ENCODE data around the gene HOXA13. TPM values are rescaled to one million over a fixed set of nuclear protein-coding genes. Genes with fewer than 3 reads are reported as not detected.

The HOXA13 gene
- total RNA-seq, 1 experiment from 2014 or later, result 12.1 TPM

DNA sequence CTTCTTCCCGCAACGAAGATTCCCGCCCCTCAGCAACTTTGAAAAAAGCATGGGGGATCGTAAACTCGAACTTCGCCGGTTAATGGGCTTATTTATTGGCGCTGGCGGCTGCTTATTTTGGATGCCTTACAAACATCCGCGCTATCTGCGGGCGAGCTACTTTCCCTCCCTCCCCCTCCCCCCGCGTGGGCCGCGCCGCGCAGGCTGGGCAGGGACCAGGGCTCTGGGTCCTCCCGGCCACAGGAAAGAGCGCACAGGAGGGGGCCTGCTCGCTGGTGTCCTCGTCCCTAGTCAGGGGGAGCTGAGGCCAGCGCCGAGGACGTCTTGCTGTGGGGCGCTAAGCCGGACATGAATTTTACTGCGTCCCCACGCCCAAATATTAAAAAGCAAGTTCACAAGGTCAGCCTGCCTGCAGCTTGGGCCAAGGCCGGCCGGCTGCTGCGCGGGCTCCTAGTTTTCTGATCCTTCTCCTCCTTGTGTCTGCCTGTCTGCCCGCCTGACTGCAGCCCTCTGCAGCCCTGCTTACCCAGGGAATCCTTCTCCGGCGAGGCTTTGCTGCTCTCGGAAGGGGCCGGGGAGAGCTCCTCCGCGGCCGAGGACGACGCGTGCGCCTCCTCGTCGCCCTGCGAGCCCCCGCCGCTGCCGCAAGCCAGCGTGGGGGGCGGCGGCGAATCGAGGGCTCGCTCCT is 26.9 kb downstream of the HOXA13 start:
- intact Hi-C loops (cut with micrococcal nuclease), result no loop called here
- CTCF ChIA-PET, result interaction anchor here (0.5 to 0.7 kb wide), 3 partner anchors 9 to 600 kb away, joined by 3 read pairs; partner anchors contain the start of gene HIBADH
- no peak for TF ChIP-seq EZH2 (IDR thresholded peaks at IDR 0.05; ENCODE audit: low read length, unreplicated experiment)
- no peak for TF ChIP-seq EZH2phosphoT487 (IDR thresholded peaks at IDR 0.05; ENCODE audit: borderline replicate concordance, low read length)
- no peak for TF ChIP-seq CTCF (conservative IDR thresholded peaks at IDR 0.05; ENCODE audit: low read depth, low read length)
- Histone ChIP-seq H3K36me3 (ENCODE audit: low read depth, low read length) (0 out of 2 replicates have a peak, but pooled peaks cover 4% of the 10 kb centered on the region), H3K9me3 (ENCODE audit: low read length) (no peaks in the 10 kb centered on the region), H3K4me1 (ENCODE audit: insufficient read depth, low read length) (peaks cover 21% of the 10 kb centered on the region), H4K20me1 (ENCODE audit: low read length) (no peaks in the 10 kb centered on the region), H3K9me2 (replicated peaks; ENCODE audit: low read length) (no peaks in the 10 kb centered on the region), H3K4me3 (ENCODE audit: low read length) (peak overlapping the region; percentile 84), H3K27ac (ENCODE audit: low read length) (peak overlapping the region; percentile 97), H3K4me2 (ENCODE audit: low read length) (peak overlapping the region; percentile 93), H2AFZ (ENCODE audit: low read length) (no peak overlapping the region), H3K9ac (ENCODE audit: low read length) (peak overlapping the region; percentile 90), H3F3A (ENCODE audit: low read length, unreplicated experiment) (no peaks in the 10 kb centered on the region), H3K79me2 (ENCODE audit: low read length) (peaks cover 100% of the 10 kb centered on the region), H3K27me3 (ENCODE audit: low read length) (no peaks in the 10 kb centered on the region)
- no TSS peak for BruUV-seq (replicated peaks)
- DNase-seq, result peak; percentile 87
- POLR2A ChIA-PET (ENCODE audit: unreplicated experiment), result interaction anchor here (0.5 to 1.3 kb wide), 7 partner anchors 10 to 32 kb away, joined by 3 to 7 read pairs (median 5); partner anchors contain the start of genes HOXA11 and HOXA13
- peak; percentile 24 for ATAC-seq

- no peak overlapping the region for H2AFZ ChIP-seq (ENCODE audit: low read length)
- peaks cover 100% of the 10 kb centered on the region for H3K79me2 ChIP-seq (ENCODE audit: low read length)
- TF ChIP-seq EZH2phosphoT487 (IDR thresholded peaks at IDR 0.05; ENCODE audit: borderline replicate concordance, low read length) (no peak), EZH2 (IDR thresholded peaks at IDR 0.05; ENCODE audit: low read length, unreplicated experiment) (no peak), CTCF (conservative IDR thresholded peaks at IDR 0.05; ENCODE audit: low read depth, low read length) (no peak)
- intact Hi-C loops (cut with micrococcal nuclease), result no loop called here
- no peaks in the 10 kb centered on the region for H3F3A ChIP-seq (ENCODE audit: low read length, unreplicated experiment)
- H3K9ac ChIP-seq (ENCODE audit: low read length), result peak overlapping the region; percentile 90
- H3K4me3 ChIP-seq (ENCODE audit: low read length), result peak overlapping the region; percentile 84
- no peaks in the 10 kb centered on the region for H3K9me2 ChIP-seq (replicated peaks; ENCODE audit: low read length)
- CTCF ChIA-PET, result interaction anchor here (0.7 kb wide), 1 partner anchor 10 kb away, joined by 3 read pairs; no protein-coding TSS in a partner anchor
- peaks cover 27% of the 10 kb centered on the region for H3K4me1 ChIP-seq (ENCODE audit: insufficient read depth, low read length)
- 0 out of 2 replicates have a peak, but pooled peaks cover 4% of the 10 kb centered on the region for H3K36me3 ChIP-seq (ENCODE audit: low read depth, low read length)
- no peak for DNase-seq
- H3K4me2 ChIP-seq (ENCODE audit: low read length), result peak overlapping the region; percentile 93
- no peaks in the 10 kb centered on the region for H3K9me3 ChIP-seq (ENCODE audit: low read length)
- H3K27me3 ChIP-seq (ENCODE audit: low read length), result no peaks in the 10 kb centered on the region
- ATAC-seq, result no peak
- no peaks in the 10 kb centered on the region for H4K20me1 ChIP-seq (ENCODE audit: low read length)
- POLR2A ChIA-PET (ENCODE audit: unreplicated experiment), result interaction anchor here (0.5 to 1.3 kb wide), 6 partner anchors 10 to 28 kb away, joined by 3 to 7 read pairs (median 5); partner anchors contain the start of genes HOXA11 and HOXA13
- peak overlapping the region; percentile 97 for H3K27ac ChIP-seq (ENCODE audit: low read length)
- BruUV-seq (replicated peaks), result no TSS peak
Measured at GRCh38 chr7:27172315-27172774, 27.5 kb downstream of the HOXA13 start.

All from PC-3 (cell line).